ENCODE measurements around the gene PARP4.
"Not testable (repeated sequence)": the region's sequence is repeated elsewhere in the genome, so short reads cannot be mapped to it uniquely, and the experiment has no call there.

PARP4 gene

GRCh38 chr13:24491845-24492244 is 20.7 kb downstream of the PARP4 start:
- no peak for ATAC-seq
- Mint-ChIP-seq H3K36me3 (peaks cover 100% of the 10 kb centered on the region), H3K4me1 (peaks cover 5% of the 10 kb centered on the region), H3K27ac (no peak overlapping the region), H3K9me3 (no peaks in the 10 kb centered on the region), H3K4me3 (no peak overlapping the region)
- DNase-seq (ENCODE audit: low spot score in 2 of 2): no peak

- no peak overlapping the region for H3K27ac Mint-ChIP-seq
- no peaks in the 10 kb centered on the region for H3K9me3 Mint-ChIP-seq
- peaks cover 5% of the 10 kb centered on the region for H3K4me1 Mint-ChIP-seq
- no peak overlapping the region for H3K4me3 Mint-ChIP-seq
- DNase-seq (ENCODE audit: low spot score in 2 of 2) (no peak), ATAC-seq (no peak)
- peaks cover 100% of the 10 kb centered on the region for H3K36me3 Mint-ChIP-seq
Observed at GRCh38 chr13:24489721-24490120, 22.9 kb downstream of the PARP4 start.

- H3K9me3 Mint-ChIP-seq; H3K4me1 Mint-ChIP-seq; H3K27ac Mint-ChIP-seq; H3K4me3 Mint-ChIP-seq; DNase-seq (ENCODE audit: low spot score in 2 of 2); ATAC-seq: not testable (repeated sequence)
- peaks cover 100% of the 10 kb centered on the region for H3K36me3 Mint-ChIP-seq
Observed at GRCh38 chr13:24488092-24488491, 24.5 kb downstream of the PARP4 start.

- peaks cover 100% of the 10 kb centered on the region for H3K36me3 Mint-ChIP-seq
Observed at GRCh38 chr13:24486017-24486657, 26.4 kb downstream of the PARP4 start.

GRCh38 chr13:24473686-24474085 is 38.9 kb downstream of the PARP4 start:
- H3K9me3 Mint-ChIP-seq: no peaks in the 10 kb centered on the region
- H3K4me1 Mint-ChIP-seq: peaks cover 8% of the 10 kb centered on the region
- ATAC-seq (no peak), DNase-seq (ENCODE audit: low spot score in 2 of 2) (no peak)
- H3K36me3 Mint-ChIP-seq: peaks cover 97% of the 10 kb centered on the region
- peak overlapping the region; percentile 67 for H3K27ac Mint-ChIP-seq
- no peak overlapping the region for H3K4me3 Mint-ChIP-seq

More at GRCh38 chr13:24486017-24486657, 26.4 kb downstream of the PARP4 start:
- not testable (repeated sequence) for H3K4me1 Mint-ChIP-seq; H3K27ac Mint-ChIP-seq; ATAC-seq; DNase-seq (ENCODE audit: low spot score in 2 of 2); H3K9me3 Mint-ChIP-seq; H3K4me3 Mint-ChIP-seq

- H3K36me3 Mint-ChIP-seq: peaks cover 97% of the 10 kb centered on the region
- not testable (repeated sequence) for ATAC-seq; DNase-seq (ENCODE audit: low spot score in 2 of 2); H3K27ac Mint-ChIP-seq; H3K9me3 Mint-ChIP-seq; H3K4me1 Mint-ChIP-seq; H3K4me3 Mint-ChIP-seq
Observed at GRCh38 chr13:24472129-24472528, 40.4 kb downstream of the PARP4 start.

- DNase-seq (ENCODE audit: low spot score in 2 of 2): no peak
- Mint-ChIP-seq H3K4me1 (peaks cover 38% of the 10 kb centered on the region), H3K36me3 (peaks cover 75% of the 10 kb centered on the region), H3K9me3 (no peaks in the 10 kb centered on the region), H3K27ac (peak overlapping the region; percentile 7), H3K4me3 (no peak overlapping the region)
- no peak for ATAC-seq
Observed at GRCh38 chr13:24463078-24463477, 49.5 kb downstream of the PARP4 start.

- Mint-ChIP-seq H3K9me3 (no peaks in the 10 kb centered on the region), H3K4me3 (no peak overlapping the region), H3K27ac (no peak overlapping the region), H3K36me3 (peaks cover 82% of the 10 kb centered on the region), H3K4me1 (peaks cover 38% of the 10 kb centered on the region)
- no peak for ATAC-seq
- no peak for DNase-seq (ENCODE audit: low spot score in 2 of 2)
Observed at GRCh38 chr13:24460256-24460655, 52.3 kb downstream of the PARP4 start.

GRCh38 chr13:24459726-24460125 is 52.9 kb downstream of the PARP4 start:
- Mint-ChIP-seq H3K4me1 (peaks cover 38% of the 10 kb centered on the region), H3K36me3 (peaks cover 85% of the 10 kb centered on the region), H3K27ac (no peak overlapping the region), H3K9me3 (no peaks in the 10 kb centered on the region), H3K4me3 (no peak overlapping the region)
- DNase-seq (ENCODE audit: low spot score in 2 of 2): no peak
- no peak for ATAC-seq

GRCh38 chr13:24459234-24459633 is 53.3 kb downstream of the PARP4 start:
- Mint-ChIP-seq H3K4me3 (no peak overlapping the region), H3K9me3 (no peaks in the 10 kb centered on the region), H3K4me1 (peaks cover 35% of the 10 kb centered on the region), H3K27ac (peak overlapping the region; percentile 9), H3K36me3 (peaks cover 85% of the 10 kb centered on the region)
- no peak for DNase-seq (ENCODE audit: low spot score in 2 of 2)
- ATAC-seq: peak; percentile 94

- DNase-seq (ENCODE audit: low spot score in 2 of 2) (no peak), ATAC-seq (no peak)
- H3K4me3 Mint-ChIP-seq: no peak overlapping the region
- H3K36me3 Mint-ChIP-seq: peaks cover 85% of the 10 kb centered on the region
- no peaks in the 10 kb centered on the region for H3K9me3 Mint-ChIP-seq
- H3K4me1 Mint-ChIP-seq: peaks cover 30% of the 10 kb centered on the region
- peak overlapping the region; percentile 9 for H3K27ac Mint-ChIP-seq
Observed at GRCh38 chr13:24458736-24459135, 53.8 kb downstream of the PARP4 start.

GRCh38 chr13:24456396-24456795 is 56.2 kb downstream of the PARP4 start:
- Mint-ChIP-seq H3K4me1 (peaks cover 13% of the 10 kb centered on the region), H3K4me3 (no peak overlapping the region), H3K27ac (no peak overlapping the region), H3K9me3 (no peaks in the 10 kb centered on the region), H3K36me3 (peaks cover 92% of the 10 kb centered on the region)
- DNase-seq (ENCODE audit: low spot score in 2 of 2) (no peak), ATAC-seq (no peak)

- Mint-ChIP-seq H3K36me3 (peaks cover 99% of the 10 kb centered on the region), H3K4me1 (peaks cover 8% of the 10 kb centered on the region), H3K27ac (no peak overlapping the region), H3K9me3 (no peaks in the 10 kb centered on the region), H3K4me3 (no peak overlapping the region)
- no peak for DNase-seq (ENCODE audit: low spot score in 2 of 2)
- no peak for ATAC-seq
Observed at GRCh38 chr13:24454056-24454455, 58.5 kb downstream of the PARP4 start.

- Mint-ChIP-seq H3K9me3 (no peaks in the 10 kb centered on the region), H3K4me1 (no peaks in the 10 kb centered on the region), H3K27ac (no peak overlapping the region), H3K36me3 (peaks cover 99% of the 10 kb centered on the region), H3K4me3 (no peak overlapping the region)
- ATAC-seq (no peak), DNase-seq (ENCODE audit: low spot score in 2 of 2) (no peak)
Observed at GRCh38 chr13:24452044-24452443, 60.5 kb downstream of the PARP4 start.

- Mint-ChIP-seq H3K4me3 (no peak overlapping the region), H3K9me3 (no peaks in the 10 kb centered on the region), H3K36me3 (peaks cover 99% of the 10 kb centered on the region), H3K4me1 (no peaks in the 10 kb centered on the region), H3K27ac (no peak overlapping the region)
- ATAC-seq (no peak), DNase-seq (ENCODE audit: low spot score in 2 of 2) (no peak)
Observed at GRCh38 chr13:24450530-24450929, 62.0 kb downstream of the PARP4 start.

- not testable (repeated sequence) for H3K27ac Mint-ChIP-seq; DNase-seq (ENCODE audit: low spot score in 2 of 2); ATAC-seq; H3K4me3 Mint-ChIP-seq; H3K9me3 Mint-ChIP-seq; H3K4me1 Mint-ChIP-seq
- H3K36me3 Mint-ChIP-seq: peaks cover 100% of the 10 kb centered on the region
Observed at GRCh38 chr13:24444851-24445250, 67.7 kb downstream of the PARP4 start.
